Posterior cingulate gyrus (tissue), 11 donors: ENCODE data around the gene GSN.
A peak's percentile ranks its signal among the peaks of the same experiment; 100 is the strongest.

Source experiments
- DNase-seq, 10 donors: peaks; one replicate each; pipeline versions ENCODE4 v3.0.0 to v3.0.0-alpha.2; 2020 to 2021; ENCODE audit warnings: mixed read lengths in 3 of 10
- intact Hi-C: fragments of 100-400 bp; cut with DNase I; formaldehyde crosslinking; loops from one replicate; pipeline ENCODE4 v1.15.1; 2023

The GSN gene

DNA sequence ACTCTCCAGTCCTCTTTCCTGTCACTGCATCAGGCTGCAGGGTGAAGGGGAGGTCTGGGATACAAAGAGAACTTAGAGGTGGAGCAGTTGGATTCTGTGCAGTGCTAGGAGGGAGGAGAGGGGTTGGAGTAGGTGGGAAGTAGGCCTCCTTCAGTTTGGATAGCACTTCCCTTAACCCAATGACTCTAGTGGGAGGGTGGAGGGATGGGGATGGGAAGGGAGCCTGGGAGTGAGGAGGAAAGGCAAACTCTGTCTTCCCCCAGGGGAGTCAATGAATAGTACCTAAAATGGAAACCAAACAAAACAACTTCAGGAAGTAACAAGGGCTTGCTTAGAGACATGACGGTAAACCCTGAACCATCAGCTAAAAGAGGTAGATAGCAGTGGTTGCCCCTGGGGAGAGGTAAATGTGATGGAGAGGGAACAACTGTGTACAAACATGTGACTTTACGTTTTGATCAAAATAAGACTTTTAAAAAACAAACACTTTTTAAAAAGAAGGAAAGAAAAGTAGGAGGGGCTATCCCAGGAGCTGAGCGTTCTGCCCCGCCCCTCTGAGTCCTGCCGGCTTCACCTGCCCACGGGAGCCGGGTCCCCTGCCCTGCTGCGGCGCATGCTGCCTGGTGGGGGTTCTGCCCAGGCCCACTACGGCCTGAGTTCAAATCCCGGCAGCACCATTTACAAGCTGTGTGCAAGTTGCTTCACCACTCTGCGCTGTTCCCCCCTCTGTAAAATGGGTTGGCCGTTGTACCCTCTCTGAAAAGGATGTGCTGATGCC, 30.9 kb downstream of the GSN start:
- intact Hi-C loops: no loop called here
- DNase-seq: peak in 3 of 10 donors; percentile 18 to 79 (median 47)

DNA sequence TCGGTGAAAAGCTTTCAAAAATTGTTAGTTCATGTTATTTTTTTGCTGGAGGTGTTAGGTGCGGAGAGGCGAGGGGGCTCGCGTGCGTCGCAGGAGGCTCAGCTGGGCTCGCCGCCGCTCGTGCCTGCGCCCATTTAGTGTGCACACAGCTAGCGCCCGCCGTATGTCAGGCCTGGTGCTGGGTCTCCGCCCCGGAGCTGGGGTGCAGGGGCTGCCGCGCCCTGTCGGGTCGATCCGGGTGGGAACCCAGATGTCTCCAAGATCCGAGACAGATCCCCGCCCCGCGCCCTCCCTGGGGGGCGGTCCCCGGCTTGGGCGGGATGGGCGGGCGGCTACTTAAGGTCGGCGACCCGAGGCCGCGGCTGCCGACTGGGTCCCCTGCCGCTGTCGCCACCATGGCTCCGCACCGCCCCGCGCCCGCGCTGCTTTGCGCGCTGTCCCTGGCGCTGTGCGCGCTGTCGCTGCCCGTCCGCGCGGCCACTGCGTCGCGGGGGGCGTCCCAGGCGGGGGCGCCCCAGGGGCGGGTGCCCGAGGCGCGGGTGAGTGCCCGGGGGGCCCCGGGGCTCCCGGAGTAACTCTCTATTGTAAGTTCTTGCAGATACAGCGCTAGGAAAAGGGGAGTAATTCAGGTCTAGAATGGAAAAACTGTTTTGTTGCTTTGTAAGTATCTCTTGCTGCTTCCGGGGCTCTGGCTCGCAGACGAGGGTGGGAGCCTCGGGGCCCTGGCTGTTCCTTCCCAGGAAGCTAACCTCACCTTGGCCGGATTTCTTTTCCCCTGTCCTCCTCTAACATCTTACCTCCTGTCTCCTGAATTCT, 31.7 kb downstream of the GSN start:
- peak in 4 of 10 donors; percentile 47 to 92 (median 80) for DNase-seq
- intact Hi-C loops: no loop called here

DNA sequence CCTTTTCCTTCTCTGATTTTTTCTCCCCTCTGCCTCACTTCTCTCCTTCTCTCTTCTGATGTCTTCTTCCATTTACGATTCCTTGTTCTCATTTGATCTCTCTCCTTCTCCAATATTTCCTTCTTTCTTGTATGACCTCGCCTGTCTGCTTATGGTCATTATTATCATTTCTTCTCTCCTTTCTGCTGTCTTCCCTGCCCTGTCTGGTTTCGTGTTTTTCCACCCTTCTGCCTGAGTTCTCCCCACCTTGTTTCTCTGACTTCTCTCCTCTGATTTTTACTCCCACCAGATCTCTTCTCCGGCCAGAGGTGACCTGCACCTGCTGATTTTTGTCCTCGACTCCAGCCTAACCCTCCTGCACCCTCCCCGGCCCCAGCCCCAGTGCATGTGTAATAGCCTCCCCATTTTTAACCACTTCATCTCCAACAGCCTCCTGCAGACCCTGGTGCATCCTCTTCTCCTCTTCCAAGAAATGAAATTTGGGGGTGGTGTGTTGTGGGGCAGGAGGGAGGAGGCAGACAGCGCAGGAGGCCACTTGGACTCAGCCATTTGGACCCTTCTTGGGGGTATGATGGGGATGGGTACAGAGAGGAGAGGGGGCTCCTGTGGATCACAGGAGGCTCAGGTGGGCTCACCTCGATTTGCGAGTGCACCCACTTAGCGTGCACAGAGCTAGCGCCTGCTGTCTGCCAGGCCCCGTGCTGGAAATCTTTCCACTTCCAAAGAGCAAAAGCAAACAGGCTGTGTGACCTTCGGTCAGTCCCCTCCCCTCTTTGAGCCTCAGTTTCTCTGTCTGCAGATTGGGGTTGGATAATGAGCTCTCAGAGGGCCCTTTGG, 32.5 kb downstream of the GSN start:
- peak in 3 of 10 donors; percentile 10 to 45 (median 43) for DNase-seq
- intact Hi-C loops: no loop called here

DNA sequence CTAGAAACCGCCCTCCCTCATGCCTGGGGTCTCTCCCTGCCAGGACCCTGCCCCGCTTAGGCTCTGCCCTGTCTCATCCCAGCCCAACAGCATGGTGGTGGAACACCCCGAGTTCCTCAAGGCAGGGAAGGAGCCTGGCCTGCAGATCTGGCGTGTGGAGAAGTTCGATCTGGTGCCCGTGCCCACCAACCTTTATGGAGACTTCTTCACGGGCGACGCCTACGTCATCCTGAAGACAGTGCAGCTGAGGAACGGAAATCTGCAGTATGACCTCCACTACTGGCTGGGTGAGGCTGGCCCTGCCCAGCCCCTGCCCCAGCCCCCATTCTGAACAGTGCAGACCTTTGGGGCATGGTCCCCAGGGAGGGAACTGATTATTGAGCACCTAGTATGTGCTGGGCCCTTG, 33.9 kb downstream of the GSN start:
- intact Hi-C loops: no loop called here
- peak in 2 of 10 donors; percentile 32 to 82 for DNase-seq

DNA sequence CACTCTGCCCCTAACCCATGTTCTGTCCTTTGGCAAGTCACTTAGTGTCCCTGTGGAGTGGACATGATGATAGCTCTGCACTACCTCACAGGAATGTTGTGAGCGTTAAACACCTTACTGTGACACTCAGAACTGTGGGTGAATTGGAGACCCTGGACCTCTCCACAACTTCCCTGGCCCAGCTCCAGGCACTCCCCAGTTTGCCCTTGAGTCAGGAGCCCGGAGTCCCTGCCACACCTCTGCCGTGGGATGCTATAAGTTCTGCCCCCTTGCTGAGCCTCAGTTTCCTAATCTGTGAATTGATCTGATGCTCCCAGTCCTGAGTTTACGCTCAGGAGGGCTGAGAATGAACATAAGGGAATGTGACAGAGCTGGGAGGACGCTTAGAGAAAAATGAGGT, 34.4 kb downstream of the GSN start:
- intact Hi-C loops: no loop called here
- DNase-seq: peak in 2 of 10 donors; percentile 47 to 65

DNA sequence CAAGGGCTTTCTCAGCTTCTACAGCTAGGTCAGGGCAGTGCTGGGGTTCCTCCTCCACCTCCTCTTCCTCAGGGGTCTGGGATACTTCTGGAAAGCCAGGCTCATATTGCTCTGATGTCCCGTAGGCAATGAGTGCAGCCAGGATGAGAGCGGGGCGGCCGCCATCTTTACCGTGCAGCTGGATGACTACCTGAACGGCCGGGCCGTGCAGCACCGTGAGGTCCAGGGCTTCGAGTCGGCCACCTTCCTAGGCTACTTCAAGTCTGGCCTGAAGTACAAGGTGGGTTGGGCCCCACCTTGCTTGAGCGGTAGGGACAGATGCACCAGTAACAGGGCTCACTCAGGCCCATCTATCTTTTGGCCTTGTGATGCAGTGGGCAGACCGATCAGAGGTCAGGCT, 34.8 kb downstream of the GSN start:
- intact Hi-C loops: no loop called here

DNA sequence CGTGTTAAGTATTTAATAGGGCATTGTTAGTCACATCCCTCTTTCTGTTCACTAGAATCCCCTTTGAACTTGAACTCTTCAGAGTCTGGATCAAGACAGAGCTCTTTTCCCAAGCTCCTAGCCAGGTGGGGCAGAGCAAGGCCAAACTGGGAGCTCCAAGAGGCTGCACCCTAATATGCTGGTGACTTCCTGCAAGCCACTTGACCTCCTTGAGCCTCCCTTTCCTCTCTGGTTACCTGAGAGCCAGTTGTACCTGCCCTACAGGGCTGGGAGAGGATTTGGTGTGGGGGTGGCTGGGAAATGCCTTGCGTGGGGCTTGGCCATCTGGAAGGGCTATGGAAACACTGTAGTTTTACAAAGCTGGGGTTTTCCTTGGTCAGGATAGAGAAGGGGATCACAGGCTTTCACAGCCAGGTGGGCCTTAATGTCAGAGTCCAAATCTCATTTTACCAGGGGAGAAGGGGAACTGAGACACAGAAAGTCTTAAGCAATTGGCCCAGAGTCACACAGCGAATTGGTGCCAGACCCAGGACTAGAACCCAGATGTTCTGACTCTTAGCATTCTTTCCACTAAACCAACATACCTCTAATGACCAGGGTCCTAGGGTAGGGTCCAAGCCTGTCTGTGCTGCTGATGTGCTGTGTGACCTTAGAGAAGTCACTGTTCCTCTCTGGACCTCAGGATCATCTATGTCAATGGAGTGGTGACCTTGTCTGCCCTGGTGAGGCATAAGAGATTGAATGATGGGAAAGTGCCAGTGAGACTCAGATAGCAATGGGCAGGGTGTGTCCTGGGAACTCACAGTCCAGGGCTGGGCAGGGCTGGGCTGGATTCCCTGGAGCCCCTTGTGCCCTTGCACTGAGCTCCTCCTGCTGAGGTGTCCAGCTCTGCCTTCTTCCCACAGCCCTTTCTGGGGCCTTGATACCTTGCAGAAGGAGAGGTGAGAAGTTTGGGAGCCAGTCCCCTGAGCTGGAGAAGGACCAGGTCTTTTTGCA, 35.8 kb downstream of the GSN start:
- DNase-seq: peak in 1 of 10 donors; percentile 53
- intact Hi-C loops: no loop called here

More for the DNA sequence above, 34.8 kb downstream of the GSN start:
- peak in 2 of 10 donors; percentile 25 to 71 for DNase-seq

DNA sequence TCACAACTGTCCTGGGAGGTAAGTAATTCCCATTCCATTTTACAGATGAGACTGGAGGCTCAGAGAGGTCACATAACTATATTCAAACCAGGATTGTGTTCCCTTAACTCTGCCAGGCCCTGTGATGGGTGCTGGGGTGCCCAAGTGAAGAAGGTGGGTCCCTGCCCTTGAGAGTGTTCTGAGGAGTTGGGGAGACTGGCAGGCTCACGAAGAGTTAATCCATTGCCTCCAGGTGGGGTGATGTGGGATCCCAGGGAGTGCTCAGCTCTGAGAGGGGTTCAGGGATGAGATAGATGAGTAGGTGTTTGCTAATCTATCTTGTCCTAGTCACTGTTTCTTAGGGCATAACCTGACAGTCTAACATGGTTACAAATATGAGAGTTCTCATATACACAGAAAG, 36.7 kb downstream of the GSN start:
- intact Hi-C loops: no loop called here

DNA sequence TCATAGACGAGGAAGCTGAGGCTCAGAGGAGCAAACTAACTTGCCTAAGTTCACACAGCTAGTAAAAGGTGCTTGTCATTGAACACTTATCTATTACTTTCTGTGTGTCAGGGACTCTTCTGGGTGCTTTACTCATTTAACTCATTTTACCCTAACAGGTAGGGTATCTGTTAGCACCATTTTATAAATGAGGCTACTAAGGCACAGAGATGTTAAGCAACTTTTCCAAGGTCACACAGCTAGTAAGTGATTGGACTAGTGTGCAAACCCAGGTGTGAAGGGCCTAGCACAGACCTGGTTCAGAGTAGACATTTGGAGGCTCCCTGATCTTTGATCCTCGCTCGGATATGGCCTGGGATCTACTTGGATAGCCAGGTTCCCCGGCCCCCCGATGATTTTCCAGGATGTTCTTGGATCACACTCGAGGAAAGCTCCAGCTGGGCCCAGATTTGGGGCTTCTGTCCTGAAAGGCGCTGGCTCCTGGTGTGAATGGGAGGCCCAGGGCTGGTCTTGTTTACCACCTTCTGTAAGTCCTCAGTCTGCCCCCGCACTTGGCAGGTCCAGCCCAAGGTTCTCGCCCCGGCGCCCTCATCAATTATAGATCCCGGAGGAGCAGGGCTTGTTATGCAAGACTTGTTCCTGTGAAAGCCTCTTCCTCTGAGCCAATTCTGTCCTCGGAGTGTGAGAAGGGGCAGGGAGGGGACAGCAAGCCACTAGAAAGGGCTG, 37.5 kb downstream of the GSN start:
- peak in 2 of 10 donors; percentile 82 to 88 for DNase-seq
- intact Hi-C loops: no loop called here

More for the DNA sequence above, 36.7 kb downstream of the GSN start:
- peak in 1 of 10 donors; percentile 21 for DNase-seq

DNA sequence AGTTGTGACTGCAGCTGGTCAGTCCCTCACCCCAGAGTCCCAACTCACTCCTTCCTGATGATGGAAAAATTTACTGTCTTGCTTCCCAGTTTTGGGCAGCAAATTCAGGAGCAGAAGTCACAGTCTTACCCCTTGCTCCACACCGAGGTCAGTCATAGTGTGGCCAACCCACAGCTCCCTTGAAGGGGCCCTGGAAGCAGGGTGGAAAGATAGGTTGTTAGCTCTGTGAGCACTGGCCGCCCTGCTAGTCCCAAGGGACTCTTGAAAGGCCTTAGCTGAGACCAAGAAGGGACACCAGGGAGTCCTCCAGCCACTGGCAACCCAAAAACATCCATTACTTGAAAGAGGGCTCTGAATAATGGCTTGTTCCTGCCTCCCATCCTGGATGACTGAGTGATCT, 40.0 kb downstream of the GSN start:
- DNase-seq: peak in 1 of 10 donors; percentile 7
- intact Hi-C loops: no loop called here

DNA sequence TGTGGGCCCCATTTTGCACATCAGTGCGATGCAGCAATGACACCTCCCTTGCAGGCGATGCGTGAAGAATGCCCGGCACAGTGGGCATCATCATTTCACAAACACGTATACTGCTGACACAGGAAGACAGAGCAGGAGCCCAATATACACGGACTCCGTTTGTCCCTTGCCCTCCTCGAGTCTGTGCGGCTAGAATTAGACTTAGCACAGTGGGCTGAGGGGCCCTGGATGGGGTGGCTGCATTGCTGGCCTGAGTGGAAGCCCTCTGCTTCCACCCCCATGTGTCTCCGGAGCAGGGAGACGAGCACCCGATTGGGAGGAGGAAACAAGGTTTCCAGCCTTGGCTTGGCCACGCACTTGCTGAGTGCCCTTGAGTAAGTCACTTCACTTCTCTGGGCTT, 40.8 kb downstream of the GSN start:
- intact Hi-C loops: no loop called here
- DNase-seq: peak in 1 of 10 donors; percentile 30

DNA sequence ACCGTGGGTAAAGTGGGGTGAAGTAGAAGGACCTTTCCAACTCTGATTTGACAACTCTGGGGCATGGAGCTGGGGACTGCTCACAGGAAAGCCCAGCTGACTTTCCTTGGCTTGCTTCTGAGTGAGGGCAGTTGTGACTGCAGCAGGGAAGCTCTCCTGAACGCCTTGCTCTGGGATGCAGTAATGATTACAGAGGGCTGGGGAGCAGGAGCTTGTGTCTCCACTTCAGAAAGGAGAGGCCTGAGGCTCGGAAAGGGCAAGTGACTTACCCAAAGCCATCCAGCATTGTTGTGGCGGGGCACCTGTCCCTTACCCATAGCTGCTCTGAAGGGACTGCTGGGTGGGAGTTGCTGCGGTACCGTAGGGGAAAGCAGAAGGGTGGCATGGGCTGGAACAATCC, 41.2 kb downstream of the GSN start:
- intact Hi-C loops: no loop called here
- DNase-seq: peak in 1 of 10 donors; percentile 7

DNA sequence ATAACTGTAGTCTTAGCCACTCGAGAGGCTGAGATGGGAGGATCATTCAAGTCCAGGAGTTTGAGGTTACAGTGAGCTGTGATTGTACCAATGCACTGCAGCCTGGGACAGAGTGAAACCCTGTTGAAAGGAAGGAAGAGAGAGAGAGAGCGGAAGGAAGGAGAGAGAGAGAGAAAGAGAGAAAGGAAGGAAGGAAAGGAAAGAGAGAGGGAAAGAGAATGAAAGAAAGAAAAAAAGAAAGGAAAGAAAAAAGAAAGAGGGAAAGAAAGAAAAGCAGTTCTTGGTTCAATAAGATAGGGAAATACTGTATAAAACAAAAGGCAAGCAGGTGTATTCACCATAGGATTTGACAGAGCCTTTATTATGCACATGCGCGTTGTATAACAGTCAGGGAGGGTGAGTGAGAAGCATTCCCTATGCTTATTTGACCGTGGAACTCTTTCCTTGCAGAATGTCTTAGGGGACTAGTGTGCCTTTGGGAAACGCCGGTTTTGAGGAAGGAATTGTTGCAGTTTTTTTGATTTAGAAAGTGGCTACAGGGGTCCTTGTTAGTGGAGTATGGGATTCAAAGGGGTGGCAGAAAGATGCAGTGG, 42.0 kb downstream of the GSN start:
- intact Hi-C loops: no loop called here

DNA sequence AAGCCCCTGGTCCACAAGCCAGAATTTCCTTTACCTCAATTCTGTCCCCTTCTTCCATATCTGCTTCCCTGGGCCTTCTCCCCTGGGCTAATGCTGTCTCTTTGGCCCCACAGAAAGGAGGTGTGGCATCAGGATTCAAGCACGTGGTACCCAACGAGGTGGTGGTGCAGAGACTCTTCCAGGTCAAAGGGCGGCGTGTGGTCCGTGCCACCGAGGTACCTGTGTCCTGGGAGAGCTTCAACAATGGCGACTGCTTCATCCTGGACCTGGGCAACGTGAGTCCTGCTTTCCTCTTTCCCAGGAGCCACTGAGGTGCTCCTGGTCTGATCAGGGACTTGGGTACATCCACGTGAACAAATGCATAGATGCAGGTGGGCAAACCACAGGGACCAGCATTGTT, 42.6 kb downstream of the GSN start:
- intact Hi-C loops: no loop called here
- DNase-seq: peak in 1 of 10 donors; percentile 49

More for the DNA sequence above, 42.0 kb downstream of the GSN start:
- DNase-seq: no peak

DNA sequence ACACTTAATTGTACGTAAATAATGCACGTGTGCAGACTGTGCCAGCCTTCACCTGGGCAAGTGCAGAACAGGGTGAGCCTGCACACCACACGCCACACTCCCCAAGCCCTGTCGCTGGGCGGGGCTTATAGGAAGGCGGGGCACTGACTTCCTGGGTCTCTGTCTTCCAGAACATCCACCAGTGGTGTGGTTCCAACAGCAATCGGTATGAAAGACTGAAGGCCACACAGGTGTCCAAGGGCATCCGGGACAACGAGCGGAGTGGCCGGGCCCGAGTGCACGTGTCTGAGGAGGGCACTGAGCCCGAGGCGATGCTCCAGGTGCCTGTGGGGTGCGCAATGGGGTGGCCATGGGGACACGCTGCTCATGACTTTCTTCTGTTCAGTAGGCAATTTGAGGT, 44.2 kb downstream of the GSN start:
- peak in 1 of 10 donors; percentile 72 for DNase-seq
- intact Hi-C loops: no loop called here

DNA sequence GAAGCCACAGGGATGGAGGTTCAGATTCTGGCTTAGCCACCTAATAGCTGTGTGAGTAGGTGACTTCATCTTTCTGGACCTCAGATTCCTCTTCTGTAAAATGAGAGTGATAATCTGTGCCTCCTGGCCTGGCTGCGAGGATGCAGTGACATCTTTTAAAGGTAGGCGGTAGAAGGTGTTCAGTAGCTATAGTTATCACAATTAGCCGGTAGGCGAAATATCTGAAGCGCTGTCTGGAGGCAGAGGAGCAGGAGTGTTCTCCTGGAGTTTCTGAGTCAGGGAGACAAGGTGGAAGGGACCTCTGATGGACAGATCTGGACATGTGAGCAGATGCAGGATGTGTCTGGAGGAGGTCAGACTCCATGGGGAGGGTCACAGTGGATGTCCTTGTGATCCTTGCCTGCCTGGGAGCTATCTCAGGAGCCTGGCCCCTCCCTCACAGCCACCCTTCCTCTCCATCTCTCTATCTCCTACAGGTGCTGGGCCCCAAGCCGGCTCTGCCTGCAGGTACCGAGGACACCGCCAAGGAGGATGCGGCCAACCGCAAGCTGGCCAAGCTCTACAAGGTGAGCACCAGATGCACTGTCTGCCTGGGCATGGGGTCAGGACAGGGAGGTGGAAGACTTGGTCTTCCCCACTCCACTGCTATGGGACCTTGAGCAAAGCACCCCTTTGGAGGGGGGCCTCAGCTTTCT, 45.6 kb downstream of the GSN start:
- intact Hi-C loops: no loop called here
- no peak for DNase-seq

DNA sequence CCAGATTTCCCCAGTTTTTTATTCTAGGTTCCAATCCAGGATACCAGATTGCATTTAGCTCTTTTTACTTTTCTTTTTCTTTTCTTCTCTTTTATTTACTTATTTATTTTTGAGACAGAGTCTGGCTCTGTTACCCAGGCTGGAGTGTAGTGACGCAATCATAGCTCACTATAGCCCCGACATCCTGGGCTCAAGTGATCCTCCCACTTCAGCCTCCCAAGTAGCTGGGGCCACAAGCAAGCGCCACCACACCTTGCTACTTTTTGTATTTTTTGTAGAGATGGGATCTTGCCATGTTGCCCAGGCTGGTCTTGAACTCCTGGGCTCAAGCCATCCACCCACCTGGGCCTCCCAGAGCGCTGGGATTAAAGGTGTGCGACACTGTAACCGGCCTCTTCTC, 48.4 kb downstream of the GSN start:
- DNase-seq: no peak
- intact Hi-C loops: loop anchor here (5.0 kb wide), 1 partner anchor 34 kb away; no protein-coding TSS in a partner anchor
